ENCODE data around the gene UCHL5.

UCHL5 gene

GRCh38 chr1:193104907-193105820, 46.0 kb upstream of the UCHL5 start, which contains the start of gene GLRX2:
GLRX2 (minus strand) TSS chr1:193105414; CDS start chr1:193105382, 32 bp downstream.
- Histone ChIP-seq H3K27ac (replicated peaks) (peak within 1 kb of the TSS; percentile 60), H3K27me3 (ENCODE audit: insufficient read depth, poor library complexity, severe bottlenecking) (no peaks in the 10 kb centered on the region), H3K4me3 (replicated peaks; ENCODE audit: insufficient read depth, low read length) (peak within 1 kb of the TSS; percentile 85)
- peak; percentile 41 to 75 for DNase-seq (ENCODE audit: low read depth in 1 of 2, low spot score in 1 of 2)
- TF ChIP-seq POLR2AphosphoS5 (IDR thresholded peaks at IDR 0.05; ENCODE audit: low read depth) (peak; percentile 75; the same call in 1 of the 2 replicates), CTCF (IDR thresholded peaks at IDR 0.05; ENCODE audit: insufficient read depth, low read length) (no peak), REST (IDR thresholded peaks at IDR 0.05; ENCODE audit: insufficient replicate concordance, low read depth) (no peak)

- Histone ChIP-seq H3K27me3 (ENCODE audit: insufficient read depth, poor library complexity, severe bottlenecking) (no peaks in the 10 kb centered on the region), H3K27ac (replicated peaks) (peak overlapping the region; percentile 60), H3K4me3 (replicated peaks; ENCODE audit: insufficient read depth, low read length) (peak overlapping the region; percentile 85)
- DNase-seq (ENCODE audit: low read depth in 1 of 2, low spot score in 1 of 2) = peak; percentile 24 to 45
- TF ChIP-seq GABPA (IDR thresholded peaks at IDR 0.05; ENCODE audit: low read depth) (no peak), POLR2AphosphoS5 (IDR thresholded peaks at IDR 0.05; ENCODE audit: low read depth) (no peak), CTCF (IDR thresholded peaks at IDR 0.05; ENCODE audit: insufficient read depth, low read length) (no peak), SPI1 (IDR thresholded peaks at IDR 0.05; ENCODE audit: borderline replicate concordance, low read depth) (peak; percentile 50; the same call in 1 of the 2 replicates), REST (IDR thresholded peaks at IDR 0.05; ENCODE audit: insufficient replicate concordance, low read depth) (no peak)
These were observed 45.3 kb upstream of the UCHL5 start for GRCh38 chr1:193104502-193104906.

- Histone ChIP-seq H3K27ac (replicated peaks) (peak overlapping the region; percentile 60), H3K4me3 (replicated peaks; ENCODE audit: insufficient read depth, low read length) (peak overlapping the region; percentile 85), H3K27me3 (ENCODE audit: insufficient read depth, poor library complexity, severe bottlenecking) (no peaks in the 10 kb centered on the region)
- no peak for TF ChIP-seq REST (IDR thresholded peaks at IDR 0.05; ENCODE audit: insufficient replicate concordance, low read depth)
- TF ChIP-seq GABPA (IDR thresholded peaks at IDR 0.05; ENCODE audit: low read depth) = no peak
- TF ChIP-seq POLR2AphosphoS5 (IDR thresholded peaks at IDR 0.05; ENCODE audit: low read depth) = no peak
- no peak for TF ChIP-seq CTCF (IDR thresholded peaks at IDR 0.05; ENCODE audit: insufficient read depth, low read length)
- TF ChIP-seq SPI1 (IDR thresholded peaks at IDR 0.05; ENCODE audit: borderline replicate concordance, low read depth) = no peak
- DNase-seq (ENCODE audit: low read depth in 1 of 2, low spot score in 1 of 2) = no peak
These were observed 44.8 kb upstream of the UCHL5 start for GRCh38 chr1:193103759-193104501.
